Stimulated activated CD4-positive, alpha-beta T cell treated with anti-CD3 and anti-CD28 coated beads, Interleukin-4, amount 100 ng/mL, for 24 hours (primary cell): ENCODE measurements around the gene TANGO2.

Source experiments
- DNase-seq: peaks from one replicate; pipeline ENCODE4 v3.0.0-alpha.2; 2020

TANGO2 gene

DNA sequence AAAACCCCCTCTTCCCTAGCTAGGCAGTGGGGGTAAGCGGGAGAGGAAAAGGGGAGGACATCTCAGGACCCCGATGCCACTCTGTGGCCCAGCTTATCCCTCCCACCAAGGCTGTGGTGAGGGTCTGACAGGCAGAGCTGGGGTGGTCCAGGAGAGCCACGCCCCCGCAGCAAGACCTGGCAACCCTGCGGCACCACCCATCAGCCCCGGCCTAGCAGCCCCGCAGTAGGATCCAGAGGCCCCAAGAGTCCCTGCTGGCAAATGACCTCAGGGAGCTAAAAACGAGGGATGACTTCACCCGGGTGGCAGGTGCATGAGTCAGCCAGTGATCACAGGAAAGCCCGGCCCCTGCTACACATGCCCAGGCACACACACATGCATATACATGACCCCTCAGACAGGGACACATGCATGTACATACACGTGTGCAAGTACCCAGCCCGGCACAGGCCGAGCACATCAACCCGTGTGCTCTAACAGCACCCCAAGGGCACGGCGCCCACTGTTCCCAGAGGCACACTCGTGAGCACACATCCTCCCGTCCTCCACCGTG, 36.6 kb upstream of the TANGO2 start:
- no peak for DNase-seq

DNA sequence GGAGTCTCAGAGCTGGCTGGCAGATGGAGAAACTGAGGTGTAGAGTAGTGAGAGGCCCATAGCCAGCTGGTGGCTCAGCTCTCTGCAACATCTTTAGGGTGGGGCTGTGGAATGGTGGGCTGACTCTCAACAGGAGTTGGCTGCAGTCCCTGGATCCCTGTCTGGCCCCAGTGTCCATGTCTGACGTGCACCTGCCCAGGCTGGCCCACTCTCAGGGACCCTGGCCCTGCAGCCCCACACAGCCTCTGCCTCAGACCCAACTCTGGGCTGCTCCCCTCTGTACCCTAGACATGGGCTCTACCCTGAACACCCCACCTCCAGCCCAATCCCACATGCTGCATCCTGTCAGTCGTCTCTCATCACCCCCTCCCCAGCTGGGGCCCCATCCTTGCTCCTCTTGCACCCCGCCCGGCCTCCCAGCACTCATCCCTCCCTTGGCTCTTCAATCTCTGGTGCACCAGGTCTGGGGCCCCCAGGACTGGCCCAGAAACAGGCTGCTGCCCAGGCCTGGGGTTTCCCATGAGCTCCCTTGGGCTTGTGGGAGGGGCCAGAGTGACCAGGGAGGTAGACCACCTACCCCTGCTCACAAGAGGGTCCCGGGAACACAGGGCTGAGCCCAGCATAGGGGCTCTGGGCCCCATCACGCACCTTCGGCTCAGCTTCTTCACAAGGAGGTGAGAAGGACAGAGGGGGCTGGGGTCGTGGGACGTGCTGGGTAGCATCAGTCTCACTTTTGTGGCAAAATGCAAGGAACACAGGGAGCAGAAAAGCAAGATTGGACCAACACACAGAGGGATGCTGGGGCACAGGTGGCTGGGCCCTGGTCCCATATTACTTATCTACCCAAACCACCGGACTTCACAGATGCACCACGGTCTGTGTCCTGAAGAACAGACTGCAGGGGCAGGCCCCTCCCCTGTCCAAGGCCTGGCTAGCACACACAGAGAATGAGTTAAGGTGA, 35.8 kb upstream of the TANGO2 start:
- no peak for DNase-seq

DNA sequence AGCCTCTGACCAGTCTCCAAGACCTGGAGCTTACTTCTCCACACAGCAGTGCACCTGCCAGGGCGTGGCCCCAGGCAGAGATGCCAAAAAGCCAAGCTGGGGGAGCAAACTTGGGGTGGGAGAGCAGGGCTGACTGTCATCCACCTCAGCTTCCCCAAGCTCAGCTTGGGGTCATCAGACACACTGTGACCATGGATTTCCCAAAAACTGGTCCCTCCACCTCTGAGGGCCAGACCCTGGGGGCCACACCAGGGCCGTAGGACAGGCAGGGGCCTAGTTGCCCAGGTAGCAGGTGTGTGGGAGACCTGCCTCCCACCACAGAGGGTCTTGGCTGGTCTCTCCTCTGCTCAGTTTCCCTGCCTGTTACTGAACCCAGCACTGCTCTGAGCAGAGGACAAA, 34.9 kb upstream of the TANGO2 start:
- no peak for DNase-seq

DNA sequence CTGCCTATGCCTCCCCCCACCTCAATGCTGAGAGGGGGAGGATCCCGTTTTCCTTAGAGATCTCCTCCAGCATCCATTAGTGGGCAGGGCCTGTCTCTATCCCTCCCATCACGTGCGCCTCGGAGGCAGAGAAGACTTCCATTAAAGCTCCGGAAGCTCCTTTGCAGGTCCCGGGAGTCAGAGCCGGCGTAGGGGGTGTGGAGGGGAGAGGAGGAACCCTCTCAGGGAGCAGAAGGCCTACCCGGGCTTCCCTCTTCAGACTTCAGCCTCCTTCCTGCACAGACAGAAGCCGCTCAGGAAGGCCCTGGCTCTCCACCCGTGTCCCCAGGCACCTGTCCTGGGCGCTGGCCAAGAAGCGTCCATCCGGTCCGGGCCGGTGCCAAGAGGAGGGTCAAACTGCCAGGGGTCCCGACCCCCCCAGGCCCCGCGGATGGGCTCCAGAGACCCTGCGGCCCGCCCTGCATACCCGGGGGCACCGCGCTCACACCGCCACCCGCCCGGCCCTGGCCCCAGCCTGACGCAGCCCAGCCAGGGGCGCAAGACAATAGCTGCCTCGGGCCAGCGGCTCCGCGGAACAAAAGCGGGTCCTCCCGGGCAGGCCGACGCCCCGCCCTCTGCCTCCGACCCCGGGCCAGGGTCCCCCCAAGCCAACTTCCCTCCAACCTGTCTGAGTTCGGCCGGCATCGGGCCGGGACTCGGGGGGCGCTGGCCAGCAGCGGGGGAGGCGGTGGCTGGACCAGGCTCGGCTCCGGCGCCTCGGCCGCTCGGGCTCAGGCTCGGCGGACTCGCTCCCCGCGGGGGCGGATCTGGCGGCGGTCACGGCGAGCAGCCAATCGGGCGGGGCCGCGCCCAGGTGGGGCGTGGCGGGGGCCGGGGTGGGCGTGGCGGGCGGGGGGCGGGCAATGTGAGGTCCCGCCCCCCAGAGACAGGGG, 34.2 kb upstream of the TANGO2 start:
- peak; percentile 61 for DNase-seq

DNA sequence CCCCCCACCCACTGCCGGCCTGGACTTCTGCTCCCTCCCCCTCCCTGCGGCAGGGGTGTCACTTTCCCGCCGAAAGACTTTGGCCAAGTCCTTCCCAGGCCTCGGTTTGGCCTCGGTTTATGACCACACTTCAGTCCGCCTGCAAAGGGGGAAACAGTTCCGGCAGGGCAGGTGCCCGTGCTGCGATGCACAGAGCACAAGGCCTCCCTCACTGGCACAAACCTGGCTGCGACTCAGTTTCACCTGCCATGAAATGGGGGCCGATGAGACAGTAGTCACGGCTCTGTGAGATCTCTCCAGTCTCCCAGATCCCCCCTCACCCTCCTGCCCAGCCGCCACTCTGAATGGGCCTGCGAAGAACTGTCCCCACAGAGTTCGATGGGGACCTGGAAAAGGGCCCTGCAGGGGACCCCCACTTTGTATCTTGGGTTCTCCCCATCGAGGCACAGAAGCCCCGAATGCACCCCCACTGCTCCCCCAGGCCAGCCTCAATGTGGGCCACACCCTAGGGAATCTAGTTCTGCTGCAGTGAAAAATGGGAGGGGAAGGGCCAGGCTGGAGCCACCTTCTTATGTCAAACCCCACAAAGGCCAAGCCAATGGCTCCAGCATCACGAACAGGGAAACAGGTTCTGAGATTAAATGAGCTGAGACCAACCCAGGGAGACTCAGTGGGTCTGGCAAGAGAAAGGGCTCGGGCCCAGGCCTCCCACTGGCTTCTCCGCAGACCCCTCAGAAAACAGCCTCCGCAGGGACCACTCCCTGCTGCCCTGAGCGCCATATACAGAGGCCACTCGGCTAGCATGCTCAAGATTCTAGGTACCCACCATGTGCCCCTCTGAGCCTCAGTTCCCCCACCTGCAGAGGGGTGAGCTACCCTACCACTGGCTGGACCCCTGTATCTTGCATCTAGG, 33.3 kb upstream of the TANGO2 start:
- no peak for DNase-seq

DNA sequence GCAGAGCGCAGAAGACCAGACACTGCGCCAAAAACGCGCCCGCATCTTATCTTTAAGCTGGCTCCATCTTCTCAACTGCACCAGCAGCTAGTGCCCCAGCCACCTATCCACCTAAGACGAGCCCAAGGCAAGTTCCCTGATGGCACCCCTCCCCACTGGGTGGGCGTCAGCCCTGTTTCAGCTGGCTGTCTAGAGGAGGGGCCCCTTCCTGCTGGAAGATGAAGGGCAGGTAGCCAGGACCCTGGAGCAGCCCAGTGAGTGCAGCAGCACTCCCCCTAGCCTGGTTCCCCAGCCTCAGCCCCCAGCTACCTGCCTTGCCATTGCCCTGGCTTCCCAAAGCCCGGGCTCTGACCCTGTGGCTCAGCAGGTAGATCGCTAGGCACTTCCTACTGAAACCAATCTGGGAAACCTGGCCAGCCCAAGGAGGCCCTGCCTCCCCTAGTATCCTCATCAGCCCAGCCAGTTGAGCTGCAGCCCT, 32.5 kb upstream of the TANGO2 start:
- DNase-seq, result no peak

DNA sequence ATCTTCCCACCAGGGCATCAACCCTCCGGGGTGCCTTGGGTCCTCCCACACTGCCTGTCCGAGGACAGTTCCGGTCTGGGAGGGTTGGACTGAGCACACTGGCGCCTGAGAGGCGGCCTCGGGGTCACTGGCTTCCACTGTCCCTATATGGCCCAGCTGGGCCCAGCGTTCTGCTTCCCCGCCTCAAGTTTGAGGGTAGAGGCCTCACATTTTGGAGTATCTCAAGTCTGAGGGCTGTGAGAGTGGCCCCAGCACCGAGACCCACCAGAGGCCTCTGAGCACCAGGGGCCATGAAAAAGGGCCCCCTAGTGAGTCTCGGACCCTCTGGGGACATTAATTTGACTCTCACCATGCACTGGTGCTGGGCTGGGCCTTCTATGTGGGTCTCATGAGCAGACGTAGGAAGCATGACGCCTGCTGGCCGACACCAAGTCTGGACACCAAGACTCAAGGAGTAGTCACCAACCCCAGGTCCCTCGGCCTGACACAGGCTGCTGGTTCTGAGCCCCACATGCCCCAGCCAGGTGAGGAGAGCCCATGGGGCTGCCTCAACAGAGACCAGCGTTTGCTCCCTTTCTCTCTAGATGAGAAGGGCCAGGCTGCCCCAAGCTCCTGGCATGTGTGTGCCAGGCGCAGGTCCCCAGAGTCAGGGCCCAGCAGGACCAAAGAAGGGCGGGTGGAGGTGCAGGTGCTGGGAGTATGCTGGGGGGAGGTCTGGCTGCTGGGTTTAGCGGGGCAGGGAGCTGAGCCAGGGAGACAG, 31.8 kb upstream of the TANGO2 start:
- no peak for DNase-seq

DNA sequence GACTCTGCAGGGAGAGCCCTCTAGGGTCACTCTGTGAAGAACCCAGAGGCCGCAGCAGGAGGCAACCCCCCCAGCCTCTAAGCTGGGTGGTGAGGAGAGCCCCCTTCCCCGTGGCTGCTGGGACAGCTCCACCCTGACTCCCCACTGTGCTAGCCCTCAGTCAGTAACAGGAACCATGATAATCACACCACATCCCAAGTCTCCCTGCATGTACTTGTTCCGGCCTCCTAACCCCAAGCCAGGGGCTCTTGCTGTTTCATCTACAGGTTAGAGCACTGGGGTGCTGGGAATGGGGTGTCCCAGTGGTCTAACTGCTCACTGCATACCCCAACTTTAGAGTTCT, 31.2 kb upstream of the TANGO2 start:
- no peak for DNase-seq

DNA sequence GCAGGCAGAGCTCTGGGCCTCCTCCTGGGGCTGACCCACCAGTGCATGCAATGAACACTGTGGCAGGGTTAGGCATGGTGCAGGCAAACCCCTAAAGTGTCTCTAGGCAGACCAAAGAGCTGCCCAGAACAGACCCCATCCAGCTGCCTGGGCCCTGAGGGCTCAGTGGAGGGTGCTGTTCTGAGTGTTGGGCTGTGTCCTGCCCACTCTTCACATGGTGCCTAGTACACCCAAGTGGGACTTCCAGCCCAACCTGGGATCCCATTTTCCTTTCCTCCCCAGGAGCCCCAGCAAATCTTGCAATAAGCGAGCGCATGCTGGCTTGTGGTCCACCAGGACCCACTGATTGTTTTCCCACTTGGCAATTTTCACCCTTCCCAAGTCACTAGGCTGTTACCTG, 30.7 kb upstream of the TANGO2 start:
- DNase-seq, result no peak

DNA sequence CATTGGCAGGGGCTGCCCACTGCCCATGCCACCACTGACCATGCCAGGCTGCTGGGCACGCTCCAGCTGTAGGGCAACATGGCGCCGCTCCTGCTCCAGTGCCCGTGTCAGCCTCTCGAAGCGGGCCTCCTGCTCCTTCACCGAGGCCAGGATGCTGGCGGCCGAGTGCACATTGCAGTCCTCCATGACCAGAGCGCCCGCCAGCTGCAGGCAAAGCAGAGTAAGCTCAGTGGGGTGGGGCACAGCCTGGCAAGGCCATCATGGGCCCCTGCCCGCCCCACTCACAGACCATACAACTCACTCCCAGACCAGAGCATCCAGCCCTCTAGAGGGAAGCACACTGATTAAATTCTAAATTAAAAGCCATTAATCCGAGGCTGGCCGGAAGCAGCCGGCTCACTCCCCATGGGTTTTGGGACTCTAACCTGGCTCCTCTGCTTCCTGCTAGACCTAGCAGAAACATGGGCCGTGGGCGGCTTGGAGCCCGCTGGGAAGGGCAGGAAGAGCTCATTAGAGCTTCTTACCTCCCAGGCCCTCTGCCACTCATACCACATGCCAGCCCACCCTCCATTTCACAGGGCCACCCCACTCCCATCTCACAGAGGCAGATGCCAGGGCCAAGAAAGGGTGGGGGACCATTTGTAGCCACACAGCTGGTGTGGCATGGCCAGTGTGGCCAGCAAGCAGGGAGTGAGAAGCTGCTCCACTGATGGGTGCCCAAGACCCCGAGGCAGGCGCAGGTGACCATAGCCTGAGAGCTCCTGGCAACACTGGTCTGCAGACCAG, 30.1 kb upstream of the TANGO2 start:
- DNase-seq, result no peak

DNA sequence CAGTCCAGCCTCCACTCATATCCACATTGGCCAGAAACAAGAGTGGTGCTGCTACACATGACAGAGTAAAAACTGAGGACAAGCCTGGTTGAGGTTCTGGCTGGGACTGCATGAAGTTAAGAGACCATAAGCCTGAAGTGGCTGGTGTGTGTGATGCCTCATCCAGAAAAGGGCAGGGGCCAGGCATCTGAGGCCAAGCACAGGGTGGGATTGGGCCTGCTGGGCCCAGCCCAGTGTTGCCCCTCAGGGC, 29.6 kb upstream of the TANGO2 start:
- DNase-seq, result no peak

DNA sequence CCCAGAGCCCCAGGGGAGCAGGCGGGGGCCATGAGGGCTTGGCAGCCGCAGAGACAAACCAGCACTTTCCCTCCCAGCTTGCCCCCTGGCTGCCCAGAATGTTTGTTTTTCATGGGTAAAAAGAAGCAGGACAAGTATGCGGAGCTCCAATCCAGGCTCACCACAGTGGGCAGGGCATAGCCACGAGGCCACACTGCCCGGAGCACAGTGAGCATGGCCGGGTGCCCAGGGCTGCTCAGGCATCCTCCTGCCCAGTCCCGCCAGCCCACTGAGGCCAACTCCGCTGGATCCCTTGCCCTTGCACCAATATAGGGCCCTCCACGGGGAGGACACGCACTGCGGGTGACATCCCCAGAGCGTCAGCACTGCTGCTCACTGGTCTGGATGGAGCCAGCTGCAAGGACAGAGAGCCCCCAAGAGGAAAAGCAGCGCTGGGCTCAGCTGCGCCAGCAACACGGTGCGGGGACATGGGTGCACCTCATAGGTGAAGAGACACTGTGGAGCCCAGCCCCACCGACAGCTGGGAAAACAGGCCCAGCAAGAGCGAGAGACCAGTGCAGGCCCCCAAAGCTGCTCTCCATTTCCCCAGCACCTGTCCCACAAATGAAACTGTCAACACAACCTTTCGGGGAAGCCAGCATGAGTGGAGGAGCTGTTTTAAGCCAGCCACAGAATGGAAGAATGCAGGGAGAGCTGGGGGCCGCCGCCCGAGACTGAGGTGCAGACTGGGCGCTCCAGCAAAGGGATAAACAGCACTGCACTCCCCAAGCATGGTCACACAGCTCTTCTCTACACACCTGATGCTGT, 29.1 kb upstream of the TANGO2 start:
- DNase-seq, result no peak

DNA sequence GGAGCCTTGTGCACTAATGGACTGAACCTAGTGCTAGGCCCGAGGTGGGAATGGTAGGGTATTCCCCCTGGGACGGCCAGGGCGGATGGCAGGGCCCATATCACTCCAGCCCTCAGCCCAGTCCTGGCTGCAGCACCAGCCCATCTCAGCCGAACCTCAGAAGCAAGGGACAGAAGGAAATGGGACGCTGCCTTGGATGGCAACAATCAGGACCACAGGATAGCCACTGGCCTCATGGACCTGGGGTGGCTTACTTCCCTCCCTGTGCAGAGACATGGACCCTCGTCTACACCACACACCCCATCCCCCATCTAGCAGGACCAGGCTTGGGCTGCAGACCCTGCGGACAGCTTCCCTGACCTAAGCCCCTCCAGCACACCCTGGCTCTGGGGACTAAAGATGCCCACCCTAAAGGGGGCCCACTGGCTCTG, 28.4 kb upstream of the TANGO2 start:
- no peak for DNase-seq

DNA sequence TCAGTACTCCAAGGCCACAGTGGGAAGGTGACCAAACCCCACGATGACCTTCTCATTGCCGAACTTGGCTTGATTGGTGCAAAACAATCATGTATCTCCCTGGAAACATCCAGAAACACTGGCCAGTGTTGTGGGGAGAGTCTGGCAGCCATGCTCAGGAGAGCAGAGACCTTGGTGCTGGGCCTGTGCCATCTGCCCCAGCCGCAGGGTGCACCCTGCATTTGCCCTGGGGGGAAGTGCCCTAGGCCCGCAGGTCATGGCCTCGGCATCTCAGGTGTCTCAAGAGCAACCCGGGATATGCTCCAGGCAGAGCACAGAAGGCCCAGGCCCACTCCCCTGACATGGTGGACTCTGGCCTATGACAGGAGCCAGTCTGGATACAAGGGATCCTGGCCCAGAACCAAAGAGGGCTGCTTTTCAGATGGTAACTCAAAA, 28.0 kb upstream of the TANGO2 start:
- DNase-seq, result no peak

DNA sequence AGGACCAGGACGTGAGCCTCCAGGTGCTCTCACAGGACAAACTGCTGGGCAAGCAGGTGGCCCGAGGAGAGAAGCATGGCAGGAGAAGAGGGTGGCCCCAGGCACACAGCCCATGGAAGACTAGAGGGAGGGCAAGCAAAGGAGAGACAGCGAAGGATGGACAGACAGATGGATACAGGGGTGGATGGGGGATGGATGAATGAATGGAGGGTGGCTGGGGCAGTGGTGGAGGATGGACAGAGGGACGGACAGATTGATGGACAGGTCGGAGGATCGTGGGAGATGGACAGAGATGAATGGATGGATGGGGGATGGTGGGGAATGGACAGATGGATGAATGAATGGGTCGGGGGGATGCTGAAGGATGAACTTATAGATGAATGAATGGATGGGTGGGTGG, 27.0 kb upstream of the TANGO2 start:
- no peak for DNase-seq

DNA sequence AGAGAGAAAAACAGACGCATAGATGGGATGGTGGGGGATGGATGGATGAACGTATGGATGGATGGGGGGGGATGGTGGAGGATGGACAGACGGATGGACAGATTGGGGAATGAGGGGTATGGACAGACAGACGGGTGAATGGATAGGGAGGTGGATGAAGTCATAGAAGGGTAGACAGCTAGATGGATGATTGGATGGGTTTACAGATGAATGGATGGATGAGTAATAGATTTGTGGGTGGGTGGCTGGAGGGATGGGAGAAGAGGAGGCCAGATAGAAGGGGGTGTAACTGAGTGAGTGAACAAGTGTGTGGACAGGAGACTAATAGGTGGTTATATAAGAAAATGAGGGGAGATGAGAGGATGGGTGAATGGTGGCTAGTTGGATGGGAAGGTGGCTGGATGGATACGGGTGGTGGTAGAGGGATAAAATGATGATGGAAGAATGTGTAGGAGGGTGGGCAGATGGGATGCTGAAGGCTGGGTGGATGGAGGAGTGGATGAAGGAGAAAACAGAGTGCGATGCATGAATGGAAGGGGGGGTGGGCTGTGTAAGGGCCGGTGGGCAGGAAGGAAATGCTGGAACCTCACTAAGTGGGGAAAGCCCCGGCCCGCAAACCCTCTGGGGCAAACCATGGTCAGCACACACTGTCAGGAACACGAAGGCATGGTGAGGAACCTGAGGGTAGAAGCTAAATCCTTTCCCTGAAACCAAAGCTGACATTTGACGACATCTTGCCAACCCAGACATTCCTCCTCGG, 25.9 kb upstream of the TANGO2 start:
- no peak for DNase-seq

DNA sequence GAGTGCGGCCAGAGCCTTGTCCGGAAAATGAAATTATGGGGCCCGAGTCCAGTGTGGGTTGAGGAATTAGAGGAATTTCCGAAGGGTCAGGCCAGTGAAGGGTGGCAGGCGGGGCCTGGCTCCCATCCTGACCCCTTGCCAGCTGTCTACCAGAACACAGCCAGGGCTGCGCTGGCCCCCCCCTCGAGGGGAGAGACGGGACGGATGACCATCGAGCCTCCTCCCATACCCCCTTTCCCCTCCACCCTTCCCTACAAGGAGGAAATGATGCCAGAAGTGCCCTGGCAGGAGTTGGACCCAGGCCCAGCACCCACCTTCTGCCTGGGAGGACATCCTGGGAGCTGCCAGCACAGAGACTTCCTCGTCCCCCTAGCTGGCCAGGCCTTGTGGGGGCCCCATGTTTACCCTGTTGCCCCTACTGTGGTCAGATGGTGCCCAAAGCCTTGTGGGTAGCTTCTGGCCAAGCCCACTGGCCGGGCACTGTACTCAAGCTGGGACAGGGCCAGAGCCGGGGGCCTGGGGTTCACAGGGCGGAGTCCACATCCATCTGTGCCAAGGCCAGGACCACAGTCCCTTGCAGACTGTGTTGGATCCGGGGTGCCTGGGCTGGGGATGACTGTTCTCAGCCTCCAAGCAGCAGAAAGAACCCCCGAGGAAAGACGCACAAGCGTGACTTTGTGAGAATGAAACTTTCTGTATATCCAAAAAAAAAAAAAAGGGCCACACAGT, 25.1 kb upstream of the TANGO2 start:
- DNase-seq, result no peak

DNA sequence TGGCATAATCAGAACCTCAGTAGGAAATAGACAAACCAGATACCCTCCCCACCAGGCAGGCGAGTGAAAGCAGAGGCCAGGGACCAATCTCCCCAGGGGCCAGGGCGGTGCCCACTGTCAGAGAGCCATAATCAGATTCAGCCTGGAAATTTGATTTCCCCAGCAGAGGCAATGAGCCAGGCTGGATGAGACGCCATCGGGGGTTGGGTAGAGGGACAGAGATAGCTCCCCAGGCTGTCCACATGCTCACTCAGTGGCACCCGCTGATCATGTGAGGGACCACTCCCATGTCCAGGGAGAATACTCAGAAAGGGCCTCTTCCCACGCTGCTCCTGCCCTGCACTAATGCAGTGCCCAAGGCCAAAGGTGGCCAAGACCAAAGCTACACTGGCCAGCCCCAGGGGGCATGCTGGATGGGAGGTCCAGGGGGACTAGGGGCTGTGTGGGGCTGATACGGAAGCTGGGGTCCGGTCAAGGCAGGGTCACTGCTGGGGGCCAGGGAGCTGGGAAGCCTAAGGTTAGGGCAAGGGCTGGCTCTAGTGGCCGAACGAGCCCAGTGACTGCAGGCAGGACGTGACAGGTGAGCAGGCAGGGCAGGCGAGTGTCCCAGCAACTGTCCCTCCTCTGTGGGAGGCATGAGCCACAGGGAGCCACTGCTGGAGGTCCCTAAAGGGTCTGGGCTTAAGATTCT, 24.1 kb upstream of the TANGO2 start:
- no peak for DNase-seq
